Right cardiac atrium (tissue), 5 donors: ENCODE measurements around the gene ART1. TPM values are rescaled to one million over a fixed set of nuclear protein-coding genes. Genes with fewer than 3 reads are reported as not detected.

ENCODE experiments used
- ATAC-seq, 2 donors: fragments of 200-7000 bp; cut with Tn5 transposase; one replicate each; pipeline versions ENCODE4 v1.8.0 to v1.9.1; 2020; ENCODE audit warnings: moderate library complexity in 2 of 2, mild to moderate bottlenecking in 1 of 2
- DNase-seq, 3 donors: peaks; one replicate each; pipeline ENCODE4 v3.0.0-alpha.2; 2020
- H3K27ac ChIP-seq: one replicate; pipeline ENCODE4 v1.5.1; 2013; ENCODE audit warnings: mild to moderate bottlenecking, low read length, control low read depth, moderate library complexity
- H3K27me3 ChIP-seq: one replicate; pipeline ENCODE4 v1.6.1; 2013; ENCODE audit not compliant: control insufficient read depth, insufficient read depth
- H3K4me1 ChIP-seq: one replicate; pipeline ENCODE4 v1.6.1; 2013; ENCODE audit warnings: low read length; ENCODE audit not compliant: control insufficient read depth, insufficient read depth
- H3K4me3 ChIP-seq: one replicate; pipeline ENCODE4 v1.5.1; 2013; ENCODE audit warnings: low read length, control low read depth
- H3K9me3 ChIP-seq: one replicate; pipeline ENCODE4 v1.6.1; 2013; ENCODE audit warnings: low read length; ENCODE audit not compliant: control insufficient read depth
- WGBS: extraction: QIAGEN DNeasy Blood & Tissue Kit; methylation state at CpG from one replicate; pipeline ENCODE4 v1.1.7; 2013; 5-methylcytosine and 5-hydroxymethylcytosine counted together
- intact Hi-C, 4 donors: fragments of 100-400 bp; cut with DNase I; formaldehyde crosslinking; loops; one replicate each; pipeline versions ENCODE4 v1.11.0 to v1.14.0; 2022 to 2023
- polyA plus RNA-seq: library from polyadenylated mRNA; stranded (reverse); fragments of 200-250 nt; gene quantifications from one replicate; pipeline ENCODE4 v1.2.3, GENCODE V29; 2013
- total RNA-seq, 4 donors: library from RNA; stranded (reverse); fragmentation: NEBNext Ultra II Directional; extraction: Animal tissue kit (Norgen Biotek cat#: 25700); gene quantifications; one replicate each; pipeline ENCODE4 v1.2.1, GENCODE V29; 2021
- donor health status: healthy with polysubstance abuse.
- donor health status: DM: no; HTN: yes; CAD: no.
- donor health status: DM: no; HTN: no; CAD: no.
- donor health status: DM: no; HTN: yes; CAD: no; lungs with severe emphysema.
- donor health status: DM: yes; HTN: yes; CAD: no.

ART1 gene
- total and polyA plus RNA-seq, 5 donors: not detected

- H3K27ac ChIP-seq: no peak overlapping the region
- no peak overlapping the region for H3K4me3 ChIP-seq
- 58% methylated on average over 7 of the region's 7 CpGs for whole genome bisulfite sequencing
- H3K4me1 ChIP-seq: no peaks in the 10 kb centered on the region
- ATAC-seq (peak; percentile 59 to 74), DNase-seq (no peak)
- no peaks in the 10 kb centered on the region for H3K9me3 ChIP-seq
- intact Hi-C loops: no loop called here
- H3K27me3 ChIP-seq: no peaks in the 10 kb centered on the region
Observed at GRCh38 chr11:3685923-3686322, 41.0 kb downstream of the ART1 start.

GRCh38 chr11:3686751-3687150 is 41.8 kb downstream of the ART1 start:
- DNase-seq (no peak), ATAC-seq (no peak)
- H3K4me1 ChIP-seq: no peaks in the 10 kb centered on the region
- 74% methylated on average over 4 of the region's 4 CpGs for WGBS
- H3K27ac ChIP-seq: no peak overlapping the region
- H3K4me3 ChIP-seq: no peak overlapping the region
- intact Hi-C loops: no loop called here
- H3K27me3 ChIP-seq: no peaks in the 10 kb centered on the region
- no peaks in the 10 kb centered on the region for H3K9me3 ChIP-seq

GRCh38 chr11:3700410-3700809 is 55.5 kb downstream of the ART1 start:
- no peaks in the 10 kb centered on the region for H3K4me1 ChIP-seq
- ATAC-seq: no peak
- H3K9me3 ChIP-seq: no peaks in the 10 kb centered on the region
- WGBS: 93% methylated on average over 2 of the region's 2 CpGs
- H3K4me3 ChIP-seq: no peak overlapping the region
- intact Hi-C loops: loop anchor here in 1 of 4 donors (10.0 kb wide), 1 partner anchor 74 kb away; no protein-coding TSS in a partner anchor
- H3K27me3 ChIP-seq: no peaks in the 10 kb centered on the region
- no peak overlapping the region for H3K27ac ChIP-seq
- DNase-seq: no peak

GRCh38 chr11:3700910-3701309 is 56.0 kb downstream of the ART1 start:
- intact Hi-C loops: loop anchor here in 1 of 4 donors (10.0 kb wide), 1 partner anchor 74 kb away; no protein-coding TSS in a partner anchor
- no peak for DNase-seq
- ATAC-seq: no peak
- 97% methylated on average over 2 of the region's 2 CpGs for WGBS
- Histone ChIP-seq H3K9me3 (no peaks in the 10 kb centered on the region), H3K27ac (no peak overlapping the region), H3K4me3 (no peak overlapping the region), H3K27me3 (no peaks in the 10 kb centered on the region), H3K4me1 (no peaks in the 10 kb centered on the region)

- Histone ChIP-seq H3K27me3 (no peaks in the 10 kb centered on the region), H3K9me3 (no peaks in the 10 kb centered on the region), H3K4me1 (no peaks in the 10 kb centered on the region), H3K4me3 (no peak overlapping the region), H3K27ac (no peak overlapping the region)
- no peak for DNase-seq
- no peak for ATAC-seq
- intact Hi-C loops: loop anchor here in 1 of 4 donors (10.0 kb wide), 1 partner anchor 71 kb away; no protein-coding TSS in a partner anchor
- 86% methylated on average over 3 of the region's 3 CpGs for WGBS
Observed at GRCh38 chr11:3703383-3703782, 58.5 kb downstream of the ART1 start.

- 91% methylated on average over 2 of the region's 2 CpGs for WGBS
Observed at GRCh38 chr11:3707176-3707575, 62.2 kb downstream of the ART1 start.

GRCh38 chr11:3709977-3710376 is 65.0 kb downstream of the ART1 start:
- H3K4me1 ChIP-seq: no peaks in the 10 kb centered on the region
- H3K4me3 ChIP-seq: no peak overlapping the region
- 85% methylated on average over 1 of the region's 1 CpG for WGBS
- DNase-seq: no peak
- H3K9me3 ChIP-seq: no peaks in the 10 kb centered on the region
- ATAC-seq: no peak
- H3K27ac ChIP-seq: no peak overlapping the region
- no peaks in the 10 kb centered on the region for H3K27me3 ChIP-seq
- intact Hi-C loops: loop anchor here in 2 of 4 donors (10.0 kb wide), 2 partner anchors 55 to 65 kb away; no protein-coding TSS in a partner anchor

More at GRCh38 chr11:3707176-3707575, 62.2 kb downstream of the ART1 start:
- no peaks in the 10 kb centered on the region for H3K4me1 ChIP-seq
- no peak for DNase-seq
- no peaks in the 10 kb centered on the region for H3K9me3 ChIP-seq
- H3K4me3 ChIP-seq: no peak overlapping the region
- H3K27me3 ChIP-seq: no peaks in the 10 kb centered on the region
- ATAC-seq: no peak
- intact Hi-C loops: loop anchor here in 1 of 4 donors (10.0 kb wide), 1 partner anchor 68 kb away; no protein-coding TSS in a partner anchor
- H3K27ac ChIP-seq: no peak overlapping the region

- no peaks in the 10 kb centered on the region for H3K9me3 ChIP-seq
- 90% methylated on average over 4 of the region's 4 CpGs for WGBS
- intact Hi-C loops: loop anchor here in 1 of 4 donors (10.0 kb wide), 1 partner anchor 54 kb away; no protein-coding TSS in a partner anchor
- ATAC-seq (no peak), DNase-seq (no peak)
- H3K27me3 ChIP-seq: no peaks in the 10 kb centered on the region
- H3K4me1 ChIP-seq: no peaks in the 10 kb centered on the region
- H3K4me3 ChIP-seq: no peak overlapping the region
- H3K27ac ChIP-seq: no peak overlapping the region
Observed at GRCh38 chr11:3710485-3711259, 65.7 kb downstream of the ART1 start.

- ATAC-seq: no peak
- no peaks in the 10 kb centered on the region for H3K4me1 ChIP-seq
- H3K27ac ChIP-seq: no peak overlapping the region
- intact Hi-C loops: loop anchor here in 1 of 4 donors (10.0 kb wide), 1 partner anchor 53 kb away; no protein-coding TSS in a partner anchor
- no peaks in the 10 kb centered on the region for H3K9me3 ChIP-seq
- H3K27me3 ChIP-seq: no peaks in the 10 kb centered on the region
- no peak overlapping the region for H3K4me3 ChIP-seq
- DNase-seq: no peak
- WGBS: 91% methylated on average over 6 of the region's 6 CpGs
Observed at GRCh38 chr11:3712274-3712673, 67.3 kb downstream of the ART1 start.
